SK-N-SH treated with all-trans-retinoic acid at 6 μM for 48 hours (cell line): ENCODE results near the gene AHRR.

ENCODE experiments used
- ATAC-seq: fragments of 200-7000 bp; cut with Tn5 transposase; 3 replicates; pipeline ENCODE4 v1.9.1; 2020; ENCODE audit warnings: mild to moderate bottlenecking, moderate library complexity
- ARNTL ChIP-seq: fragments of 450-650 bp; formaldehyde crosslinking; IDR thresholded peaks from 2 replicates; pipeline ENCODE4 v1.5.0; 2020; ENCODE audit warnings: low read depth, mild to moderate bottlenecking, moderate library complexity, borderline replicate concordance
- BACH2 ChIP-seq: fragments of 250-450 bp; sonication (Bioruptor Pico); IDR thresholded peaks from 2 replicates; pipeline ENCODE4 v1.9.0; 2021; ENCODE audit warnings: mild to moderate bottlenecking, borderline replicate concordance
- CSDC2 ChIP-seq: fragments of 250-450 bp; sonication (Bioruptor Pico); IDR thresholded peaks from 2 replicates; pipeline ENCODE4 v1.5.0; 2020; ENCODE audit warnings: mild to moderate bottlenecking, moderate library complexity
- ESRRG ChIP-seq: fragments of 250-450 bp; sonication (Bioruptor Pico); IDR thresholded peaks from 2 replicates; pipeline ENCODE4 v1.6.1; 2021; ENCODE audit warnings: mild to moderate bottlenecking
- OSR1 ChIP-seq: fragments of 250-450 bp; sonication (Bioruptor Pico); IDR thresholded peaks from 2 replicates; pipeline ENCODE4 v1.8.0; 2022; ENCODE audit warnings: moderate library complexity, mild to moderate bottlenecking, inconsistent platforms
- PATZ1 ChIP-seq: fragments of 250-450 bp; sonication (Bioruptor Pico); IDR thresholded peaks from 2 replicates; pipeline ENCODE4 v1.8.0; 2020; ENCODE audit warnings: mild to moderate bottlenecking, moderate library complexity, borderline replicate concordance
- POU6F1 ChIP-seq: fragments of 250-450 bp; sonication (Bioruptor Pico); IDR thresholded peaks from 2 replicates; pipeline ENCODE4 v1.8.0; 2021; ENCODE audit warnings: low read depth, mild to moderate bottlenecking, moderate library complexity, borderline replicate concordance
- RARB ChIP-seq: fragments of 250-450 bp; sonication (Bioruptor Pico); IDR thresholded peaks from 2 replicates; pipeline ENCODE4 v1.8.0; 2021; ENCODE audit warnings: mild to moderate bottlenecking, moderate library complexity
- SNAI2 ChIP-seq: fragments of 250-450 bp; sonication (Bioruptor Pico); IDR thresholded peaks from 2 replicates; pipeline ENCODE4 v1.5.0; 2020; ENCODE audit warnings: mild to moderate bottlenecking, moderate library complexity
- TCF4 ChIP-seq: fragments of 250-450 bp; sonication (Bioruptor Pico); IDR thresholded peaks from 2 replicates; pipeline ENCODE4 v1.8.0; 2021; ENCODE audit warnings: mild to moderate bottlenecking, moderate library complexity, borderline replicate concordance
- ZFP3 ChIP-seq: fragments of 250-450 bp; sonication (Bioruptor Pico); IDR thresholded peaks from 2 replicates; pipeline ENCODE4 v1.5.0; 2020; ENCODE audit warnings: mild to moderate bottlenecking, moderate library complexity
- ZNF565 ChIP-seq: fragments of 450-650 bp; formaldehyde crosslinking; conservative IDR thresholded peaks from 2 replicates; pipeline ENCODE4 v1.5.0; 2020; ENCODE audit warnings: low read depth, mild to moderate bottlenecking, moderate library complexity
- ZNF8 ChIP-seq: fragments of 450-650 bp; formaldehyde crosslinking; IDR thresholded peaks from 2 replicates; pipeline ENCODE4 v1.5.0; 2020; ENCODE audit warnings: mild to moderate bottlenecking, moderate library complexity
- TF ChIP-seq, protein P1 (sequence below): fragments of 250-450 bp; sonication (Bioruptor Pico); IDR thresholded peaks from 2 replicates; pipeline ENCODE4 v1.5.1; 2021; ENCODE audit warnings: mild to moderate bottlenecking, moderate library complexity

Gene AHRR

GRCh38 chr5:427415-428087 is 106.0 kb downstream of the AHRR start (continued):
- TF ChIP-seq OSR1 (no peak), BACH2 (no peak), ZNF565 (CRISPR knock-in tag) (no peak), PATZ1 (CRISPR knock-in tag) (no peak)

GRCh38 chr5:428219-428618 is 106.7 kb downstream of the AHRR start:
- no peak for TF ChIP-seq POU6F1 (CRISPR knock-in tag)
- TF ChIP-seq ARNTL (CRISPR knock-in tag): no peak
- TF ChIP-seq, protein P1, sequence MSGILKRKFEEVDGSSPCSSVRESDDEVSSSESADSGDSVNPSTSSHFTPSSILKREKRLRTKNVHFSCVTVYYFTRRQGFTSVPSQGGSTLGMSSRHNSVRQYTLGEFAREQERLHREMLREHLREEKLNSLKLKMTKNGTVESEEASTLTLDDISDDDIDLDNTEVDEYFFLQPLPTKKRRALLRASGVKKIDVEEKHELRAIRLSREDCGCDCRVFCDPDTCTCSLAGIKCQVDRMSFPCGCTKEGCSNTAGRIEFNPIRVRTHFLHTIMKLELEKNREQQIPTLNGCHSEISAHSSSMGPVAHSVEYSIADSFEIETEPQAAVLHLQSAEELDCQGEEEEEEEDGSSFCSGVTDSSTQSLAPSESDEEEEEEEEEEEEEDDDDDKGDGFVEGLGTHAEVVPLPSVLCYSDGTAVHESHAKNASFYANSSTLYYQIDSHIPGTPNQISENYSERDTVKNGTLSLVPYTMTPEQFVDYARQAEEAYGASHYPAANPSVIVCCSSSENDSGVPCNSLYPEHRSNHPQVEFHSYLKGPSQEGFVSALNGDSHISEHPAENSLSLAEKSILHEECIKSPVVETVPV (CRISPR knock-in tag): no peak
- no peak for TF ChIP-seq SNAI2 (CRISPR knock-in tag)
- TF ChIP-seq OSR1: no peak
- ATAC-seq: no peak

- no peak for TF ChIP-seq BACH2
- TF ChIP-seq ZNF8 (CRISPR knock-in tag): no peak
- ATAC-seq: no peak
Measured at GRCh38 chr5:428754-429452, 107.4 kb downstream of the AHRR start.

DNA sequence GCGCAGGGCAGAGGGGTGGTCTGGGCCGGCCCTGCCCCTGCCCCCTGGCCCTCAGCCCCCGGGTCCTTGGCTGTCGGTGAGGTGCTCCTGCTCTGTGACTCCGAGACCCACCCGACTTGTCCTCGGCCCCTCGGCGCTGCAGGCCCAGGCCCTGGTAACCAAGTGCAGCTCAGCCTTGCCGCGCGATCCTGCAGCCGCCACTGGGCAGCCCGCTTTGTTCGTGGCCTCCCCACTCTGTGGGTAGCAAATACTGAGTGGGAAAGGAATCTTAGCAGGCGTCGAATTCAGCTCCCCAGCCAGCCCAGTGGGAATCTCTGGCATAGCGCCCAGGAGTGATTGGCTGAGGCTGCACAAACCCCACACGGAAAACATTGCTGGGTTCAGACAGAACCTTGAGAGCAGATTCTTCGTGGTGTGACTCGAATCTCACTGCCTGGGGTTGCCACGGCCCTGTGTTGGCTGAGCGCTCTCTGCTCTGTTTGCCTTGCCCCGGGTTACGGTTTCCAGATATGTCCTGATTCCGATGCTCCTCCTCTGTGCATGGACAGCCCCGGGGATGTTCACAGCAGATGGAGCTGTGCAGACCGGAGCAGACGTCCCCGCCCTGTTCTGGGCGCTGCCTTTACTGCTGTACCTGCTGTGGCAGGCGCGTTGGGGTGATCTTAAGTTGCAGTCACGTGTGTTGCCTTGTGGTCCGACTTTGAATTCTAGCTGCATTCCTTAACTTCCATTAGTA is 108.1 kb downstream of the AHRR start:
- TF ChIP-seq RARB (CRISPR knock-in tag): no peak
- no peak for TF ChIP-seq PATZ1 (CRISPR knock-in tag)
- no peak for TF ChIP-seq ESRRG (CRISPR knock-in tag)
- no peak for TF ChIP-seq OSR1
- no peak for TF ChIP-seq POU6F1 (CRISPR knock-in tag)
- no peak for TF ChIP-seq TCF4 (CRISPR knock-in tag)
- TF ChIP-seq ZFP3 (CRISPR knock-in tag): no peak
- no peak for TF ChIP-seq ZNF565 (CRISPR knock-in tag)
- TF ChIP-seq ARNTL (CRISPR knock-in tag): no peak
- no peak for TF ChIP-seq CSDC2 (CRISPR knock-in tag)
- ATAC-seq: peak; percentile 25; the same call in 2 of the 3 replicates
